Fibroblast of the aortic adventitia (primary cell): Measurements from ENCODE around the gene HPD. TPM values are rescaled to one million over a fixed set of nuclear protein-coding genes. Genes with fewer than 3 reads are reported as not detected.

ENCODE experiments used
- DNase-seq: peaks from one replicate; pipeline ENCODE4 v3.0.0-alpha.2; 2010; ENCODE audit warnings: low read depth
- H3K4me3 ChIP-seq: 2 replicates; pipeline ENCODE4 v1.5.1; 2011; ENCODE audit warnings: low read depth, mild to moderate bottlenecking, control low read depth, low read length, moderate library complexity
- total RNA-seq: library from RNA; depleted of rRNA; stranded (reverse); fragments of >200 nt; gene quantifications from 2 replicates; pipeline ENCODE4 v1.2.3, GENCODE V29; 2012; ENCODE audit warnings: low replicate concordance
- TF ChIP-seq, protein P1 (sequence below): IDR thresholded peaks from 2 replicates; pipeline ENCODE4 v1.5.1; 2011; ENCODE audit warnings: mild to moderate bottlenecking, low read length, control low read depth, inconsistent platforms; ENCODE audit not compliant: insufficient read depth

Gene HPD
- total RNA-seq, 1 donor: 1.8 TPM

DNA sequence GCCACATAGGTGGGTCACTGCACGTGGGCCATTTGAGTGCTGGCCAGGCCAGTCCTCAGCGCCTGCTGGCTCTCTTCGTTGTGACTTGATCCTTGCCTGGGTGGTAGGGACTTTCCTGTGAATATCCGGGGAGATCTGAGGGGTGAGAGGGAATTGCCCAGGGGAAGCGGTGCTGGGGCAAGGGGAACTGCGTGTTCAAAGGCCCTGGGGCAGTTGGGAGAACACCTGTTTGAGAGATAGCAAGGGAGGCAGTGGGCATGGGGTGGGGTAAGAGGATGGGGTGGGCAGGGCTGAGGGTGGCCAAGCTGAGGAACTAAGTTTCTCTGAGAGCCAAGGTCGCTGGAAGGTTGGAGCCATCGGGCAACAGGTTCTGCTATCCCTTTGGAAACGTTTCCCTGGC, 29.8 kb downstream of the HPD start:
- TF ChIP-seq, protein P1, sequence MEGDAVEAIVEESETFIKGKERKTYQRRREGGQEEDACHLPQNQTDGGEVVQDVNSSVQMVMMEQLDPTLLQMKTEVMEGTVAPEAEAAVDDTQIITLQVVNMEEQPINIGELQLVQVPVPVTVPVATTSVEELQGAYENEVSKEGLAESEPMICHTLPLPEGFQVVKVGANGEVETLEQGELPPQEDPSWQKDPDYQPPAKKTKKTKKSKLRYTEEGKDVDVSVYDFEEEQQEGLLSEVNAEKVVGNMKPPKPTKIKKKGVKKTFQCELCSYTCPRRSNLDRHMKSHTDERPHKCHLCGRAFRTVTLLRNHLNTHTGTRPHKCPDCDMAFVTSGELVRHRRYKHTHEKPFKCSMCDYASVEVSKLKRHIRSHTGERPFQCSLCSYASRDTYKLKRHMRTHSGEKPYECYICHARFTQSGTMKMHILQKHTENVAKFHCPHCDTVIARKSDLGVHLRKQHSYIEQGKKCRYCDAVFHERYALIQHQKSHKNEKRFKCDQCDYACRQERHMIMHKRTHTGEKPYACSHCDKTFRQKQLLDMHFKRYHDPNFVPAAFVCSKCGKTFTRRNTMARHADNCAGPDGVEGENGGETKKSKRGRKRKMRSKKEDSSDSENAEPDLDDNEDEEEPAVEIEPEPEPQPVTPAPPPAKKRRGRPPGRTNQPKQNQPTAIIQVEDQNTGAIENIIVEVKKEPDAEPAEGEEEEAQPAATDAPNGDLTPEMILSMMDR: no peak
- no peak for DNase-seq
- H3K4me3 ChIP-seq: no peak overlapping the region

DNA sequence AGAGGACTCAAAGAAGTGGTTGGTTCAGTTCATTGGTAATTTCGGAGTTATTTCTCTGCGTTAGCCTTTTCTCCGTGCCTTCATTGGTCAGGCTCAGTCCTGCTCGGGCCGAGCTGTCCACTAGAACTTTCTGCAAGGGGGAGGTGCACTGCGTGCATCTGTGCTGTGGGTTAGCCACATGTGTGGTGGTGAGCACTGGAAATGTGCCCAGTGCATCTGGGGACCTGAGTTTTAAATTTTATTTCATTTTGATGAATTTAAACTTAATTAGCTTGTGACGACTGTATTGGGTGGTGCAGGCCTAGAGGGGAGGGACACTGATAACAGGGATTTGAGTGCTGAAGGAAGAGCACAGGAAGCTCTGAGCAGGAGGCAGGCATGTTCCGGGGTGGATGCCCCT, 30.4 kb downstream of the HPD start:
- no peak for DNase-seq
- TF ChIP-seq, protein P1: no peak
- H3K4me3 ChIP-seq: no peak overlapping the region

DNA sequence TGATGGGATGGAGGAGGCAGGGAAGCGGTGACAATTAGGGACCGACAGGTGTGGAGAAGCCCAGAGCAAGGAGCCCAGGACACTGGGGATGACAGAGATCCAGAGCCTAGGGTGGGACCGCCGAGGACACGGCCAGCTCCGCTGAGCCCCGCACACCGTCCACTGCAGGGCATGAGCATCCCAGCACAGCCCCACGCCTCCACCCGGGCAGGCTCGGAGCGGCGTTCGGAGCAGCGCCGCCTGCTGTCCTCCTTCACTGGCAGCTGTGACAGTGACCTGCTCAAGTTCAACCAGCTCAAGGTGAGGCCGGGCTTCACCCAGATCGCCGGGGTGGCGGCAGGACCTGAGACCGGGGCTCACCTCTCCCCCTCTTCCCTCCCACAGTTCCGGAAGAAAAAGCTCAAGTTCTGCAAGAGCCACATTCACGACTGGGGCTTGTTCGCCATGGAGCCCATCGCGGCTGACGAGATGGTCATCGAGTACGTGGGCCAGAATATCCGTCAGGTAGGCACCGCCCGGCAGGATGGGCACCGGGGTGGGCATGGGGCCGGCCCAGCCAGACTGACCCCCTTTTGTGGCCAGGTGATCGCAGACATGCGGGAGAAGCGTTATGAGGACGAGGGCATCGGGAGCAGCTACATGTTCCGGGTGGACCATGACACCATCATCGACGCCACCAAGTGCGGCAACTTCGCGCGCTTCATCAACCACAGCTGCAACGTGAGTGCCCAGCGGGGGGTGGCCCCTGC, 31.1 kb downstream of the HPD start:
- DNase-seq: no peak
- TF ChIP-seq, protein P1: no peak
- no peak overlapping the region for H3K4me3 ChIP-seq

DNA sequence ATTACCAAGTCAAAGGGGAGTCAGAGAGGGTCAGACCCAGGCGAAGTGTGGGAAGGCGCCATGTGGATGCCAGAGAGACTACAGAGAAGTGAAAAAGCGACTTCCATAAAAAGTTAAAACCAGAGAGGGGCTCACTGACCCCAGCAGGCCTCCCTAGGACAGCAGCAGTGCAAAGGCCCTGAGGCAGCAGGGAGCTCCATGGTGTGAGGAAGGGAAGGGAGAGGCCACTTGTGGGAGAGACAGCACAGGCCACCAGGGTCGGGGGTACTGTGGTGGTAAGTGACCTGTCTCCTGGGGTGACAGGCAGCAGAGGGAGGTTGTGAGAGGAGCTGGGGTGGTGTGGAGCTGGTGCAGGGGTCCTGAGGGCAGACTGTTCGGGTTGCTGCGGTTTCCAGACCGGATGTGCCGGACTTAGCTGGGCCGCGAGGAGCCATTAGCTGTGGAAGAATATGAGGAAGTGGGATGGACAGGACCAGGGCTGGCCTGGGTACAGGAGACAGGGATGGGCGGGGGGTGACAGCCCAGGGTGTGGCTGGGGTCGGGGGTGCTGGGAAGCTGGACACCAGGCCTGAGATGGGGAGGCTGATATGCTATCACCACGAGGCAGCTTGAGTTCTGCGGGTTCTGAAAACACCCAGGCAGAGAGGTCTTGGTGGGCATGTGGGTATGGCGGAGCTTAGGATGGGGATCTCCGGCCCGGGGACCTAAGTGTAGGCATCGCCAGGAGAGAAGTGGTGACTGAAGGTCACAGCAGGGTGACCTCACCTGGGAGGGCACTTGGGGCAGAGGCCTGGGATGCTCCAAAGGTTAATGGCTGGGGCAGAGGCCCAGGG, 32.1 kb downstream of the HPD start:
- no peak overlapping the region for H3K4me3 ChIP-seq
- no peak for DNase-seq
- TF ChIP-seq, protein P1: no peak

DNA sequence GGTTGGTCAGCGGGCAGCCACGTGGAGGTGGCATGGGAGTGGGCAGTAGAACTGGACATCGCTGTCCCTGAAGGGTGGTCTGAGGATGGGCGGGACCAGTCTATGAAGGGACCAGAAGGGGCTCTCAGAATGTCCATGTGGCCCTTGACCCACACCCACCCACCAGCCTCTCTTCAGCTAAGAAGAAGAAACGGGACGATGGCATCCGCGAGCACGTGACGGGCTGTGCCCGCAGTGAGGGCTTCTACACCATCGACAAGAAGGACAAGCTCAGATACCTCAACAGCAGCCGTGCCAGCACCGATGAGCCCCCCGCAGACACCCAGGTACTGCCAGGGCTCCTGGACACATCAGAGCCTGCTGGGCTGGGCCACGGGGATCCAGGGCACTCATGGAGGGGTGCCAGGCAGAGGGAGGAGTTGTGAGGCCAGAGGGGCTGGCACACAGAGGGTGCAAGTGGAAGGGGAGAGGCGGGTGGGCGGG, 33.6 kb downstream of the HPD start:
- TF ChIP-seq, protein P1: no peak
- no peak overlapping the region for H3K4me3 ChIP-seq

DNA sequence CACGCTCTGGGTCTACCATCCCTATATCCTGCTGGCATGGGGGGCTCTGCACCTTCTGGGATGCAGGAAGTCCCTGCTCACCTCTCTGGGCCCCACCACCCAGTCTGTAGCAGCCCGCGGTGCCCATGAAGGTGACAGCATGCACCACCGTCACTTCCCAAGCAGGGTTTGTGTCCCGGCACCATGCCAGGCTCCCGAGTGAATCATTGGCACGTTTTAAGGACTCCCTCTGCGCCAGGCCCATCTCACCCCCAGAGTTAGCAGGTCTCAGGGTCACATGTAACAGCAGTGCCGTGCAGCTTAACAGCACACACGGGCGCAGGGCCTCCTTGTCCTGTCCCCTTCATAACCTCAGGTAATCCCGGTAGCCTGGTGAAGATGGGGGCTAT, 34.9 kb downstream of the HPD start:
- TF ChIP-seq, protein P1: no peak
- no peak overlapping the region for H3K4me3 ChIP-seq
- no peak for DNase-seq

More for the DNA sequence above, 33.6 kb downstream of the HPD start:
- no peak for DNase-seq
